GM19193 (cell line): Measurements from ENCODE around the gene IFT80.

ENCODE experiments used
- POLR2A ChIP-seq: IDR thresholded peaks from 4 replicates; pipeline ENCODE4 v1.6.1; 2011; ENCODE audit not compliant: insufficient read depth, insufficient read length; ENCODE audit errors: extremely low read depth

The IFT80 gene

DNA sequence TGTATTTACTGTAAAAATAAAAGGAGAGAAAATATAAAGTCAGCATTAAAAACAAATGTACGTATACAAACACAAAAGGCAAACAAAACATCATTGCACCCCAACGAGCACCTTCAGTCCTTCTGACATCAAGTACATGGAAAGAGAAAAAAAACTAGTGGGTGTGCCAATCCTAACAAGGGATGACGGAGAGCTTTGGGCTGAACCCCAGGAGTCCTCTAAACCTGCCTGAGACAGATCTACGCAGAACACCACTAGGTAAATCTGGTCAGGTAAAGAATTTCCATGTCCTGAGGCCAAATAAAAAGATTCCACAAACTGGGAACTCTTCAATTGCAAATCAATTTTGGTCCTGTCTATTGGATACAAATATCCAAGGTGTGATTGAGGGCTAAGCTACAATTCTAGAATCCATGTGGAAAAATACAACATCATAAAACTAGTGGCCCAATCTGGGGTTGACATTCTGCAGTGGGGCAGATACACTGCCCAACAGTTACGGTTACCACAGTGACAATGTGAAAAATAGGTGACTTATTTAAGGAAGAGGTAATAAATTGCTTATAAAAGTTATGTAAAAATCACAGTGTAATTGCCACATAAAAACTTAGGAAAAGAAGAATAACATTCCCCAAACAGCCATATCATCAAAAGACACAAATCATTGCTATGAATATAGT, 14.2 kb downstream of the IFT80 start:
- TF ChIP-seq POLR2A = no peak

- TF ChIP-seq POLR2A = no peak
Measured at GRCh38 chr3:160381470-160381869, 17.6 kb downstream of the IFT80 start.

DNA sequence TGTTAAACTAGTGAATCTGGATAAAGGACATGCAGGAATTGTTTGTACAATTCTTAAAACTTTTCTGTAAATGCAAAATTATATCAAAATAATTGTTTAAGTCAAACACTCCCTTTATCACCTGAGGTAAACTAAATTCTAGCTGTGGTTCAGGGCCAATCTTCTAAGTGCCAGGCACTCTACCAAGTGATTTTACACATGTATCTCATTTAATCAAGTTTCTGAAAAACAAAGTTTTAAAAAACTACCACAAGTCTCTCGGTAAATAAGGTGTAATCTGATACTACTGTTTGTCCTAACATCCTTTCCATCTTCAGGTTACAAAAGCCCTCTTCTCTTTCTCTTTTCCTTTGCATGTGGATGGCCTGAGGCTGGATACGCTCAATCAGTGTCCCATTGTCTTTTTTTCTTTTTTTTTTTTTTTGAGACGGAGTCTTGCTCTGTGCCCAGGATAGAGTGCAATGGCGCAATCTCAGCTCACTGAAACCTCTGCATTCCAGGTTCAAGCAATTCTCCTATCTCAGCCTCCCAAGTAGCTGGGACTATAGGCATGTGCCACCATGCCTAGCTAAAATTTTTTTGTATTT, 19.3 kb downstream of the IFT80 start:
- no peak for TF ChIP-seq POLR2A

DNA sequence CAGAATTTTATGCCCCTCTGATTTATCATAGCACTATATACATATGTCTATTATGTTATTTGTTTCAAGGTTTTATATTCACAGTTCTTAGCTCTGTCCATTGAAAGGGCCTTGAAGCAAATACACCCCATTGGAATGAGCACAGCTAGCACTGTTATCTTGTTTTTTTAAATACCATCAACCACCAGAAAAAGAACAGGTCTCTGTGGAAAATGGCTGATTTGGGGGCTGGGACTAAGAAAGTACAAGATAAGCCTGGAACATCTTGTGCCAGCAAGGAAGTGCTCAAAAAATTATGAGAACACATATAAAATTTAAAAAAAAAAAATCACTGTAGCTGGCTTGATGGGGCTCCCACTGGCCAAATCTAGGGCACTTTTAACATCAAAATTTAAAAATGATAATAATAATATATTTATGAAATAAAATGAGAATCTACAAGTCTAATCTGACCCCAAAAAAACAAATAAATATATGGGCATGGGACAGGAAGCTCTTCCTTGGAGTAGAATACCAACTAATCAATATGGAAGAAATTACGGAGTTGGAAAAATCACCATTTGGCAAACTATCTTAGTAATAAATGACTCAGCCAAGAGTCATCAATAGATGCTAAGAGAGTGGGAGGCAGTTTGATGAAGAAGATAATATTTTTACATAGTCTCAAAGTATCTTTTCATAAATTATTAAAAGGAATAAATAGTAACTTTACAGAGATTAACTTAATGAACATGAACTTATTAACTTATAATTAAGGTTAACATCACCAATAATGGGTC, 20.5 kb downstream of the IFT80 start:
- TF ChIP-seq POLR2A = no peak

GRCh38 chr3:160376681-160377080, 22.3 kb downstream of the IFT80 start:
- no peak for TF ChIP-seq POLR2A

- TF ChIP-seq POLR2A = no peak
Measured at GRCh38 chr3:160374925-160375324, 24.1 kb downstream of the IFT80 start.

DNA sequence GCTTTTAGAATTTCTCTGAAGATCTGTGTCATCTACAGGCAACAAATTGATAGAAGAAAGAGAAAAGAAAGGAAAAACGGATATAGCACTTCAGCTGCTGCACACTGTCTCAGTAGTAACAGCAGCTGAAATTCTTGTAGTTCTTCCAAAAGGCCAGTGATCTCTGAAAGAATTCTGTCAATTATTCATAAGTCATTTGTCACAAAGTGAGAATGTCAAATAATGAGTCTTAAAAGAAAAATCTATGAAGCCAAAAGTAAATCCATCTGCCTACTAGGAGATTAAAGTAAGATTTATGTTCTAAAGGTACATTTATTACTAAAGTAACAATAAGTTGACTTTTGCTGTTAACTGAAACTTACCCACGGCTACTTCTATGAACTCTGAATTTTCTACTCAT, 24.6 kb downstream of the IFT80 start:
- TF ChIP-seq POLR2A = no peak

DNA sequence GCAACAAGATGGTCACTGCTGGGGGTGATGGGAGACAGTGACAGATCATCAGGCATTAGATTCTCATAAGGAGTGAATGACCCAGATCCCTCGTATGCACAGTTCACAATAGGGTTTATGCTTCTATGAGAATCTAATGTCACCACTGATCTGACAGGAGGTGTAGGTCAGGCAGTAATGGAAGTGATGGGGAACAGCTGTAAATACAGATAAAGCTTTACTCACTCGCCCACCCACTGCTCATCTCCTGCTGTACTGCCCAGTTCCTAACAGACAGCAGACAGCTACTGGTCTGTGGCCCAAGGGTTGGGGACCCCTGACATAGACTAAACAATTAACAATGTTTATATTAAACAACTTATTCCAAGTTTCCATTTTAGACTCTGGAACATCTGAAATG, 25.4 kb downstream of the IFT80 start:
- TF ChIP-seq POLR2A = no peak

DNA sequence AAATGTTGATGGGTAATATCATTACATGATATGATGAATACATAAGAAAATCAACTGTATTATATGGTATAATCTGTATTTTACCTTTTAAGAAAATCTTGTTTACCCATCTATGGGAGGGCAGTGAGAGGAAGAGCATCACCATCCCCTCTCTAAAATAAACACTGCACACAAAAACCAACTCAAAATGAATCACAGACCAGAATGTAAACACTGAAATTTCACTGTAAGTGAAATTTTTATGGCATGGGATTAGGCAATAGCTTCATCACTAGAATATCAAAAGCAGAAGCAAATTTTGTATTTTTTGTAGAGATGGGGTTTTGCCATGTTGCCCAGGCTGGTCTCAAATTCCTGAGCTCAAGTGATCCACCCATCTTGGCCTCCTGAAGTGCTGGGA, 26.2 kb downstream of the IFT80 start:
- TF ChIP-seq POLR2A = no peak

DNA sequence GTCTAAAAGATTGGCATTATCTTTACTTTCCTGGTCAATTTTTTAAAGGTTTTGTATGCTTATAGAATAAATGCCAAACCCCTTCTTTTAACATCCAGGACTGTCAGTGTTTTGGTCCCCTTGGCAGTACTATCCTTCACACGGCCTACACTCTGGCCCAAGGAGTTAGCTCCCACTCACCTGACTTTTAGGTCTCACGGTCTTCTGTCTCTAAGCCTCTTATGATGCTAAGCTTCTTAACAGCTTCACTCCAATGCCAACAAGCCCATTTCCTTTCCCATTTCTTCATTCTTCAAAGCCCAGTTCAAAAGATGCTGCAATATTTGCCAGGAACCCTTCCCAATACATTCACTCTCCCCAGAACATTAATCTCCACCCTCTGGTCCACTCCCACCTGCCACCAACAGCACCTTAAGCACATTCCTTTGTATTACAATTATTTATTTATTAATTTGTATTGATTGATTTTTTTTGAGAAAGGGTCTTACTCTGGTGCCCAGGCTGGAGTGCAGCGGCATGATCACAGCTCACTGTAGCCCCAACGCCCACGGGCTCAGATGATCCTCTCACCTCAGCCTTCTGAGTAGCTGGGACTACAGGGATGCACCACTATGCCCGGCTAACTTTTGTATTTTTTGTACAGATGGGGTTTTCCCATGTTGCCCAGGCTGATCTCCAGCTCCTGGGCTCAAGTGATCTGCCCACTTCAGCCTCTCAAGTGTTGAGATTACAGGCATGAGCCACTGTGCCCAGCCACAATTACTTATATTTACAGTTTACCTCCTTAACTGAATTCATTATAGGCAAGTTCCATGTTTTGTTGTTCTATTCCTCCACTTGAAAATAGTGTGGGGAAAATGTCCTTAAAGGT, 27.8 kb downstream of the IFT80 start:
- TF ChIP-seq POLR2A = no peak

DNA sequence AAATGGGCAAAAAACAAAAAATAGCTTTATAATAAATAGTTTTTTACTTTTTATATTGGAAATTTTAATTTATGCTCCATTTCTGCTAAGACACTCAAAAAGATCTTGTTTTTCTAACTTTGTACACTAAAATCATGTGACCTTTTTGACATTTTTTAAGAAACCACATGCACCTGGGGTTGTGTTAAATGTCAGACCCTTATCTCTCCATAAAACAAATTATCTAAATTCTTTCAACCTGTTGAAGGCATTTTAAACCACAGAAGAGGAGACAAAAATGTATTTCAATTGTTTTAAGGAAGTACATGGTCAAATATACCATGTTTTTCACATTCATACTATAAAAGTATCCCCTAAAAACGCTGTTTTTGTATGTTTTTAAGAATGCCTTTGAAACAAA, 29.2 kb downstream of the IFT80 start:
- no peak for TF ChIP-seq POLR2A

- TF ChIP-seq POLR2A = no peak
Measured at GRCh38 chr3:160368804-160369203, 30.2 kb downstream of the IFT80 start.

DNA sequence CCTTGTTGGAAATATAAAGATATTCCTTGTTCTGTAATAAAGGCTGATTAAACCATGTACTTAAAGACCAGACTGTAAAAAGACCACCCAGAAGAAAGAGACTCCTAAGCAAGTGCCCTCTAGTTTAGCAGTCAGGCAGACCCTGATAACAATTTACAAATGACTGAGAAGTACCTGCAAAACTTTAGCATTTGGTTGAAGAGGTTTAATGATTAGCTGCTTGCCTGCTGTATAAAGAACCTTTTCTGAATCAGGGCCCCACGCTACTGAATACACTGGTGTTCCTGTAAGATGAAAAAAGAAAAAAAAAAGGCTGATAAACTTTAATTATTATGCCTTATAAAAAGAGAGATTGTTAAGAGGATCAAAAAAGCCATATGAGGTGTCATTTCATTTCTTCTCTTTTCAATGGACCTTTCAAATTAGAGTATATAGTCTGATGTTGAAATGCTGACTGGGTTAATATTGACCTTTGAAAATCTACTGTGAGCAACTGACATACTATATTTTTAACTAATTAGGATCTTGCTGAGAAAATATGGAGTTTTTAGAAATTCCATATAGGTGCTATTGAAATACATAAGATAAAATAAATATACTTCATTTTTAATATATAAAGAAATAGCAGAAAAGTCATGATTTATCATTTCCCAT, 33.0 kb downstream of the IFT80 start:
- TF ChIP-seq POLR2A = no peak

- no peak for TF ChIP-seq POLR2A
Measured at GRCh38 chr3:160355826-160356225, 43.2 kb downstream of the IFT80 start.
